ENCODE measurements around the gene DBN1. TPM values are rescaled to one million over a fixed set of nuclear protein-coding genes. Genes with fewer than 3 reads are reported as not detected.

The DBN1 gene
- total RNA-seq, 1 experiment from 2014 or later: 218 TPM

DNA sequence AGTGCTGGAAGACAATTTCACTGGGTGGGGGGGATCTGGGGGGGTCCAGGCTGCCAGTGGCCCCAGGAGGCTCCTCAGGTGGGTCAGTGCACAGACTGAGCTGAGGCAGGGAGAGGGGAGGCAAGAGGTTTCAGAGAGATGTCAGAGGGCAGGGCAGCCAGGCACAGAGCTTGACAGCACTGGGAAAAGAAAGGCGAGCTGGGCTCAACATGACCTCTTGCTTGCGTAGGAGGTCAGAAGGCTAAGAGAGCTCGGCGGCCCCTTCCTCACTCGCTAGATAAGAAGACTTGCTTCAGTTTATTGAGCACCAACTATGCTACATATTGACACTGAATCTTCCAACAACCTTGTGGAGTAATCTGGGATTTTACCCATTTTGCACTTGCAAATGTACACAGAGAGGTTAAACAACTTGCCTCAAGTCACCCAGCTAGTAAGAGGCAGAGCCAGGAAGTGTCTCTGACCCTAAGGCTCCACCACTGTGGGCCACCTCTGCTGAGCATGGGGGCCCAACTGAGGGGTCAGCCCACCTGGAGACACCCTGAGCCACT lies 20.4 kb upstream of the DBN1 start:
- CTCF ChIA-PET: interaction anchor here (0.6 to 5.1 kb wide), 4 partner anchors 15 to 1007 kb away, joined by 3 to 18 read pairs (median 4); no protein-coding TSS in a partner anchor
- H3K27me3 Mint-ChIP-seq (ENCODE audit: unreplicated experiment): peaks cover 11% of the 10 kb centered on the region
- TF ChIP-seq, protein P1, sequence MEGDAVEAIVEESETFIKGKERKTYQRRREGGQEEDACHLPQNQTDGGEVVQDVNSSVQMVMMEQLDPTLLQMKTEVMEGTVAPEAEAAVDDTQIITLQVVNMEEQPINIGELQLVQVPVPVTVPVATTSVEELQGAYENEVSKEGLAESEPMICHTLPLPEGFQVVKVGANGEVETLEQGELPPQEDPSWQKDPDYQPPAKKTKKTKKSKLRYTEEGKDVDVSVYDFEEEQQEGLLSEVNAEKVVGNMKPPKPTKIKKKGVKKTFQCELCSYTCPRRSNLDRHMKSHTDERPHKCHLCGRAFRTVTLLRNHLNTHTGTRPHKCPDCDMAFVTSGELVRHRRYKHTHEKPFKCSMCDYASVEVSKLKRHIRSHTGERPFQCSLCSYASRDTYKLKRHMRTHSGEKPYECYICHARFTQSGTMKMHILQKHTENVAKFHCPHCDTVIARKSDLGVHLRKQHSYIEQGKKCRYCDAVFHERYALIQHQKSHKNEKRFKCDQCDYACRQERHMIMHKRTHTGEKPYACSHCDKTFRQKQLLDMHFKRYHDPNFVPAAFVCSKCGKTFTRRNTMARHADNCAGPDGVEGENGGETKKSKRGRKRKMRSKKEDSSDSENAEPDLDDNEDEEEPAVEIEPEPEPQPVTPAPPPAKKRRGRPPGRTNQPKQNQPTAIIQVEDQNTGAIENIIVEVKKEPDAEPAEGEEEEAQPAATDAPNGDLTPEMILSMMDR (IDR thresholded peaks at IDR 0.05; ENCODE audit: unreplicated experiment): no peak
- TSS peak; percentile 0 for BruUV-seq (replicated peaks)
- DNase-seq: no peak
- intact Hi-C loops (cut with micrococcal nuclease; ENCODE audit: unreplicated experiment): no loop called here
- H3K27ac Mint-ChIP-seq (ENCODE audit: unreplicated experiment): peak overlapping the region; percentile 78
- H3K4me3 Mint-ChIP-seq (ENCODE audit: low read depth, unreplicated experiment): peak overlapping the region; percentile 68
- peaks cover 99% of the 10 kb centered on the region for H3K36me3 Mint-ChIP-seq (ENCODE audit: insufficient read depth, unreplicated experiment)
- peaks cover 26% of the 10 kb centered on the region for H3K4me1 Mint-ChIP-seq (ENCODE audit: low read depth, unreplicated experiment)
- no peaks in the 10 kb centered on the region for H3K9me3 Mint-ChIP-seq (ENCODE audit: low read depth, unreplicated experiment)

DNA sequence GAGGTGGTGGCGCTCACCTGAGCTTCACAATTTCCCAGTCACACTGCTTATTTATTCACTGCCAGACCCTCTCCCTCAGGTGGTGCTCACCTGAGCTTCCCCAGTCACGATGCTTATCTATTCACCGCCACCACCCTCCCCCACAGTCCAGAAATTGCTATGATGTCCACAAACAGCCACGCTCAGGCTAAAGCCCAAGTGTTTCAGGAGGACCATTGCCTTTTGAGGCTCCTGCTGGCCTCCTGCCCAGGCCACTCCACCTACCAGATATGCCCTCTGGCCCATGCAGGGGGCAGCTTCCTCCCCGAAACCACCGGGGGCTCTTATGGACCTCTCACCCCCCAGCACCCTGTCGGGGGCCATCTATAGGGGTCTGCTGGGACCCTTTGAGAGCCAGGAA lies 19.4 kb upstream of the DBN1 start:
- Mint-ChIP-seq H3K27me3 (ENCODE audit: unreplicated experiment) (peaks cover under 1% of the 10 kb centered on the region), H3K36me3 (ENCODE audit: insufficient read depth, unreplicated experiment) (peaks cover 99% of the 10 kb centered on the region), H3K4me1 (ENCODE audit: low read depth, unreplicated experiment) (peaks cover 15% of the 10 kb centered on the region), H3K4me3 (ENCODE audit: low read depth, unreplicated experiment) (peak overlapping the region; percentile 8), H3K27ac (ENCODE audit: unreplicated experiment) (peak overlapping the region; percentile 78), H3K9me3 (ENCODE audit: low read depth, unreplicated experiment) (no peaks in the 10 kb centered on the region)
- no peak for DNase-seq
- TF ChIP-seq, protein P1 (IDR thresholded peaks at IDR 0.05; ENCODE audit: unreplicated experiment): no peak
- BruUV-seq (replicated peaks): no TSS peak
- intact Hi-C loops (cut with micrococcal nuclease; ENCODE audit: unreplicated experiment): no loop called here
- CTCF ChIA-PET: no interaction called here

DNA sequence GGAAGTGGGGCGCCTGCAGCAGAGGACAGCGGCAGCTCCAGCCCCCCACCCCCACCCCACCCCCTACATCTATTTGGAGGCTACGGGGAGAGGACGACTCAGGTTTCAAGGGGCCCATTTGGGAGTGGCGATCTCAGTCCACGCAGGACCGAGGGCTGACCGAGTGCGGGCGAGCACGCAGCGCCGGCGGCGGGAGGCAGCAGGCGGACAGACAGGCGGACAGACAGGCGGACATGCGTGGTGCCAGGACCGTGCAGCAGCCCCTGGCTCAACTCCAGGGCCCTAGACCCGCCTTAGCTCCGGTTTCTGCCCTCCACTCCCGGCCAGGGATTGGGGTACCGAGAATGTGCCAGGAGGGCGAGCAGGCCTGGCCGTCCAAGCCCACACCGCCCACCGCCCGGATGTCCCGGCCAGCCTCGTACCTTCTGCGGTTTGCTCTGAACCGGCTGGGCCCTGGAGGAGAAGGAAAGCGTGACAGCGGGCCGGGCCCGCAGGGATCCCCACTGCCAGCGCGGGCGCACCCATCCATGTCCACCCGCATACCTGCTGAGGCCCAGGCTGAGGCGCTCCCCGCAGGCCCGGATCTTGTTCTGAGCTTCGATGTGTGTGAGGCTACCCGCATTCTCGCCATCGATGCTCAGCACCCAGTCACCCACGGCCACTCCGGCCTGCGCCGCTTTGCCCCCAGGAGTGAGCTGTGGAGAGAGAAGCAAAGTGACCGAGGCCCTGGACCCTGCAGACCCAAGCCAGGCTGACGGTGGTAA lies 18.7 kb upstream of the DBN1 start:
- Mint-ChIP-seq H3K36me3 (ENCODE audit: insufficient read depth, unreplicated experiment) (peaks cover 99% of the 10 kb centered on the region), H3K4me1 (ENCODE audit: low read depth, unreplicated experiment) (peaks cover 14% of the 10 kb centered on the region), H3K27ac (ENCODE audit: unreplicated experiment) (peak overlapping the region; percentile 78), H3K4me3 (ENCODE audit: low read depth, unreplicated experiment) (peak overlapping the region; percentile 8), H3K27me3 (ENCODE audit: unreplicated experiment) (no peaks in the 10 kb centered on the region), H3K9me3 (ENCODE audit: low read depth, unreplicated experiment) (no peaks in the 10 kb centered on the region)
- intact Hi-C loops (cut with micrococcal nuclease; ENCODE audit: unreplicated experiment): no loop called here
- TF ChIP-seq, protein P1 (IDR thresholded peaks at IDR 0.05; ENCODE audit: unreplicated experiment): no peak
- no TSS peak for BruUV-seq (replicated peaks)
- no peak for DNase-seq
- CTCF ChIA-PET: no interaction called here

DNA sequence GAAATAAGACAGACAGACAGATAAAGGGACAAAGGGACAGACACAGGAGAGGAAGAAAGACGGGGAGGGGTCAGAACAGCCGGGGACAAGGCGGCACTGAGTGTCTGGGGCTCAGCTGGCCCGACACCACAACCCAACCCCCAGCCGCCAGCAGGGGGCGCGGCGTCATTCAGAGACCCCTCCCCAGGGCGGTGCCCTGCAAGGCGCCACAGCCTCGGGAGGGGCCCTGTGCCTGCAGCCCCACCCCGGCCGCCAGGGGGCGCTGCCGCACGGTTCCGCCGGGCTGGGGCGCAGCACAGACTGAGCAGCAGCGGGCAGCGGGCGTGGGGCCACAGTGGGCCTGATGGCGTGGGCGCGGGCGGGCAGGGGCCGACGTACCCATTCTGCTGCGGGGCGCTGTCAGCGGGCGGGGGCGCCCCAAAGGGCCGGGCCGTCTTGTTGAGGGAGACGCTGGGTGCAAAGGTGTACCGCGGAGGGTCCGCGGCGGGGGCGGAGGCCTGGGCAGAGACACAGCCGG lies 18.1 kb upstream of the DBN1 start:
- intact Hi-C loops (cut with micrococcal nuclease; ENCODE audit: unreplicated experiment): no loop called here
- TF ChIP-seq, protein P1 (IDR thresholded peaks at IDR 0.05; ENCODE audit: unreplicated experiment): peak; percentile 97
- Mint-ChIP-seq H3K27me3 (ENCODE audit: unreplicated experiment) (no peaks in the 10 kb centered on the region), H3K36me3 (ENCODE audit: insufficient read depth, unreplicated experiment) (peaks cover 99% of the 10 kb centered on the region), H3K27ac (ENCODE audit: unreplicated experiment) (no peak overlapping the region), H3K4me1 (ENCODE audit: low read depth, unreplicated experiment) (peaks cover 14% of the 10 kb centered on the region), H3K4me3 (ENCODE audit: low read depth, unreplicated experiment) (peak overlapping the region; percentile 18), H3K9me3 (ENCODE audit: low read depth, unreplicated experiment) (no peaks in the 10 kb centered on the region)
- peak; percentile 63 for DNase-seq
- no TSS peak for BruUV-seq (replicated peaks)
- CTCF ChIA-PET: interaction anchor here (0.6 kb wide), 1 partner anchor 65 kb away, joined by 3 read pairs; the partner anchor contains the start of gene GRK6
